Neural progenitor cell (in vitro differentiated cells): ENCODE results near the gene PPTC7. TPM values are rescaled to one million over a fixed set of nuclear protein-coding genes. Genes with fewer than 3 reads are reported as not detected.
"Not testable (repeated sequence)": the region's sequence is repeated elsewhere in the genome, so short reads cannot be mapped to it uniquely, and the experiment has no call there.

Source experiments
- DNase-seq: peaks from one replicate; pipeline ENCODE4 v3.0.0-alpha.2; 2016; ENCODE audit warnings: low spot score
- H2AFZ ChIP-seq: fragments of 200-600 bp; sonication (generic); replicated peaks from 2 replicates; pipeline ENCODE4 v1.6.1; 2016; ENCODE audit warnings: antibody characterized with exemption
- H3F3A ChIP-seq: fragments of 200-600 bp; sonication (generic); 2 replicates; pipeline ENCODE4 v1.6.1; 2016; ENCODE audit warnings: antibody characterized with exemption, low read depth
- H3K27ac ChIP-seq: fragments of 200-600 bp; sonication (generic); 2 replicates; pipeline ENCODE4 v1.5.1; 2016; ENCODE audit warnings: mild to moderate bottlenecking
- H3K27me3 ChIP-seq: fragments of 200-600 bp; sonication (generic); 2 replicates; pipeline ENCODE4 v1.6.1; 2016; ENCODE audit warnings: mild to moderate bottlenecking, moderate library complexity
- H3K36me3 ChIP-seq: fragments of 200-600 bp; sonication (generic); 2 replicates; pipeline ENCODE4 v1.5.1; 2016
- H3K4me1 ChIP-seq: fragments of 200-600 bp; sonication (generic); 2 replicates; pipeline ENCODE4 v1.6.1; 2016; ENCODE audit warnings: mixed run types
- H3K4me2 ChIP-seq: fragments of 200-600 bp; sonication (generic); 2 replicates; pipeline ENCODE4 v1.6.1; 2016
- H3K4me3 ChIP-seq: fragments of 200-600 bp; sonication (generic); 2 replicates; pipeline ENCODE4 v1.5.1; 2016
- H3K79me2 ChIP-seq: fragments of 200-600 bp; sonication (generic); 2 replicates; pipeline ENCODE4 v1.6.1; 2016; ENCODE audit warnings: low read depth
- H3K9ac ChIP-seq: fragments of 200-600 bp; sonication (generic); 2 replicates; pipeline ENCODE4 v1.6.1; 2016
- H3K9me3 ChIP-seq: fragments of 200-600 bp; sonication (generic); 2 replicates; pipeline ENCODE4 v1.5.1; 2016; ENCODE audit warnings: low read depth
- H4K20me1 ChIP-seq: fragments of 200-600 bp; sonication (generic); 2 replicates; pipeline ENCODE4 v1.6.1; 2016; ENCODE audit warnings: low read depth
- H3K27ac Mint-ChIP-seq: 3 replicates; pipeline ENCODE4 v1.8.0; 2021; ENCODE audit warnings: mixed read lengths
- H3K27me3 Mint-ChIP-seq: 2 replicates; pipeline ENCODE4 v1.8.0; 2022; ENCODE audit warnings: low read depth, mild to moderate bottlenecking, inconsistent platforms, moderate library complexity, mixed read lengths; ENCODE audit not compliant: insufficient read depth
- H3K36me3 Mint-ChIP-seq: 3 replicates; pipeline ENCODE4 v1.8.0; 2021; ENCODE audit warnings: mixed read lengths
- H3K4me1 Mint-ChIP-seq: 3 replicates; pipeline ENCODE4 v1.8.0; 2021; ENCODE audit warnings: mixed read lengths
- H3K4me3 Mint-ChIP-seq: 3 replicates; pipeline ENCODE4 v1.8.0; 2021; ENCODE audit warnings: mild to moderate bottlenecking, moderate library complexity, mixed read lengths
- H3K9me3 Mint-ChIP-seq: 3 replicates; pipeline ENCODE4 v1.8.0; 2020; ENCODE audit warnings: mixed read lengths
- EZH2 ChIP-seq: fragments of 200-600 bp; sonication (generic); IDR thresholded peaks from 2 replicates; pipeline ENCODE4 v1.6.1; 2017; ENCODE audit warnings: antibody characterized with exemption, mild to moderate bottlenecking, moderate library complexity
- EZH2phosphoT487 ChIP-seq: fragments of 200-600 bp; sonication (generic); IDR thresholded peaks from 2 replicates; pipeline ENCODE4 v1.6.1; 2017; ENCODE audit warnings: antibody characterized with exemption
- total RNA-seq: library from RNA; depleted of rRNA; stranded (reverse); fragments of >200 nt; gene quantifications from 2 replicates; pipeline ENCODE4 v1.2.3, GENCODE V29; 2015; ENCODE audit warnings: low replicate concordance
- TF ChIP-seq, protein P1 (sequence below): fragments of 200-600 bp; sonication (generic); IDR thresholded peaks from 2 replicates; pipeline ENCODE4 v1.5.1; 2017; ENCODE audit warnings: antibody characterized with exemption, mild to moderate bottlenecking

PPTC7 gene
- total RNA-seq, 1 donor from 2014 or later = 11.2 TPM

DNA sequence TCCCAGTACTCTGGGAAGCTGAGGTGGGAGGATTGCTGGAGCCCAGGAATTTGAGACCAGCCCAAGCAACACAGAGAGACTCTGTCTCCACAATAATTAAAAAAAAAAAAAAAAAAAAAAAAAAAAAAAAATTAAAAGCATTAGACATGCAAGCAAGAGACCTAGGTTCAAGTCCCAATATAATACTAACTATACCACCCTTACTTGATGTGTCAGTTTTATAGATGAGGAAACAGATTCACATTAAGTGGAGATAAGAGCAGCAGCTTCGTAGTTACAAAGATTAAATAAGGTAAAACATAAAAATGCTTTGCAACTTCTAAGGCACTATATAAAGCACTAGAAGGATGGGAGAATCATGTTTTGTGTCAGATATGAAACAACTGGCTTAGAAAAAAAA lies 9.1 kb downstream of the PPTC7 start:
- DNase-seq = no peak
- Histone ChIP-seq H3K9me3 (no peaks in the 10 kb centered on the region), H3K9ac (no peak overlapping the region), H3K4me3 (no peak overlapping the region), H3K79me2 (peaks cover 84% of the 10 kb centered on the region), H3K27ac (no peak overlapping the region), H3K27me3 (no peaks in the 10 kb centered on the region), H3F3A (no peaks in the 10 kb centered on the region), H2AFZ (no peak overlapping the region), H3K36me3 (peaks cover 4% of the 10 kb centered on the region), H3K4me2 (no peak overlapping the region), H3K4me1 (no peaks in the 10 kb centered on the region), H4K20me1 (peaks cover 16% of the 10 kb centered on the region)
- Mint-ChIP-seq H3K27me3 (no peaks in the 10 kb centered on the region), H3K36me3 (peaks cover 12% of the 10 kb centered on the region), H3K27ac (no peak overlapping the region), H3K4me1 (no peaks in the 10 kb centered on the region), H3K4me3 (no peak overlapping the region), H3K9me3 (peaks cover 26% of the 10 kb centered on the region)
- TF ChIP-seq EZH2phosphoT487 (no peak), EZH2 (no peak)
- TF ChIP-seq, protein P1, sequence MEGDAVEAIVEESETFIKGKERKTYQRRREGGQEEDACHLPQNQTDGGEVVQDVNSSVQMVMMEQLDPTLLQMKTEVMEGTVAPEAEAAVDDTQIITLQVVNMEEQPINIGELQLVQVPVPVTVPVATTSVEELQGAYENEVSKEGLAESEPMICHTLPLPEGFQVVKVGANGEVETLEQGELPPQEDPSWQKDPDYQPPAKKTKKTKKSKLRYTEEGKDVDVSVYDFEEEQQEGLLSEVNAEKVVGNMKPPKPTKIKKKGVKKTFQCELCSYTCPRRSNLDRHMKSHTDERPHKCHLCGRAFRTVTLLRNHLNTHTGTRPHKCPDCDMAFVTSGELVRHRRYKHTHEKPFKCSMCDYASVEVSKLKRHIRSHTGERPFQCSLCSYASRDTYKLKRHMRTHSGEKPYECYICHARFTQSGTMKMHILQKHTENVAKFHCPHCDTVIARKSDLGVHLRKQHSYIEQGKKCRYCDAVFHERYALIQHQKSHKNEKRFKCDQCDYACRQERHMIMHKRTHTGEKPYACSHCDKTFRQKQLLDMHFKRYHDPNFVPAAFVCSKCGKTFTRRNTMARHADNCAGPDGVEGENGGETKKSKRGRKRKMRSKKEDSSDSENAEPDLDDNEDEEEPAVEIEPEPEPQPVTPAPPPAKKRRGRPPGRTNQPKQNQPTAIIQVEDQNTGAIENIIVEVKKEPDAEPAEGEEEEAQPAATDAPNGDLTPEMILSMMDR = no peak

DNA sequence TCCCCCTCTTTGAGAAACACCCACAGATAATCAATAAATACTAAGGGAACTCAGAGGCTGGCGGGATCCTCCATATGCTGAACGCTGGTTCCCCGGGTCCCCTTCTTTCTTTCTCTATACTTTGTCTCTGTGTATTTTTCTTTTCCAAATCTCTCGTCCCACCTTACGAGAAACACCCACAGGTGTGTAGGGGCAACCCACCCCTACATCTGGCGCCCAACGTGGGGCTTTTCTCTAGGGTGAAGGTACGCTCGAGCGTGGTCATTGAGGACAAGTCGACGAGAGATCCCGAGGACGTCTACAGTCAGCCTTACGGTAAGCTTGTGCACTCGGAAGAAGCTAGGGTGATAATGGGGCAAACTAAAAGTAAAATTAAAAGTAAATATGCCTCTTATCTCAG lies 12.3 kb downstream of the PPTC7 start:
- not testable (repeated sequence) for H3K27ac Mint-ChIP-seq, H3K4me2 ChIP-seq, H3K9ac ChIP-seq, H3K4me3 ChIP-seq, H3K4me1 Mint-ChIP-seq, H3K9me3 ChIP-seq, H3K4me3 Mint-ChIP-seq, H3K27me3 ChIP-seq, H2AFZ ChIP-seq, DNase-seq, H3K36me3 ChIP-seq, H3F3A ChIP-seq, H3K27me3 Mint-ChIP-seq, H3K27ac ChIP-seq, H3K4me1 ChIP-seq
- H3K36me3 Mint-ChIP-seq = peaks cover 13% of the 10 kb centered on the region
- Histone ChIP-seq H4K20me1 (peaks cover 11% of the 10 kb centered on the region), H3K79me2 (peaks cover 79% of the 10 kb centered on the region)
- H3K9me3 Mint-ChIP-seq = peaks cover 36% of the 10 kb centered on the region

DNA sequence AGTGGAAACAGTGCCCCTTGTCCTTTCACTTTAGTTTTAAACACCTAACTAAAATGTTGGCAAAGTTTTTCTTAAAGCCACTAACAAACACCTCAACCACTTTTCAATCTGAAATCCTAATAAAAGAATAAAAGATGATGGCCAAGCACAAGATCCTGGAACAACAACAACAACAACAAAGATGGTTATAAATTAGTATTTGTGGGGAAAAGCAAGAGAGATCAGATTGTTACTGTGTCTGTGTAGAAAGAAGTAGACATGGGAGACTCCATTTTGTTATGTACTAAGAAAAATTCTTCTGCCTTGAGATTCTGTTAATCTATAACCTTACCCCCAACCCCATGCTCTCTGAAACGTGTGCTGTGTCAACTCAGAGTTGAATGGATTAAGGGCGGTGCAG lies 13.3 kb downstream of the PPTC7 start:
- H3K27ac Mint-ChIP-seq, H3K9ac ChIP-seq, H3K27me3 Mint-ChIP-seq, H3K27ac ChIP-seq, H3K4me3 Mint-ChIP-seq, H3K27me3 ChIP-seq, H3F3A ChIP-seq, H2AFZ ChIP-seq, H3K4me1 ChIP-seq, H3K4me2 ChIP-seq, H4K20me1 ChIP-seq, H3K4me3 ChIP-seq, H3K9me3 ChIP-seq, H3K36me3 ChIP-seq, H3K4me1 Mint-ChIP-seq, DNase-seq: not testable (repeated sequence)
- Mint-ChIP-seq H3K9me3 (peaks cover 36% of the 10 kb centered on the region), H3K36me3 (peaks cover 13% of the 10 kb centered on the region)
- peaks cover 79% of the 10 kb centered on the region for H3K79me2 ChIP-seq

DNA sequence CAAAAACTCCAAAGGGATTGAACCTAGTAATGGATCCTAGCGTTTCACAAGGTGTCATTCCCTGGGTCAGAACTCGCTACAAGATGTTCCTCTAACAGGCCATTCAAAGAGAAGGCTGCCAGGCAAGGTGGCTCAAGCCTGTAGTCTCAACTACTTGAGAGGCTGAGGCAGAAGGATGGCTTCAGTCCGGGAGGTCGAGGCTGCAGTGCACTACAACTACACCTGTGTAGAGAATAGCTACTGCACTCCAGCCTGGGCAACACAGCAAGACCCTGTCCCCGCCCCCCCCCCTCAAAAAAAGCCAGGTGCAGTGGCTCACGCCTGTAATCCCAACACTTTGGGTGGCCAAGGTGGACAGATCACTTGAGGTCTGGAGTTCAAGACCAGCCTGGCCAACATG lies 14.4 kb downstream of the PPTC7 start:
- H3K9me3 ChIP-seq = no peaks in the 10 kb centered on the region
- peaks cover 13% of the 10 kb centered on the region for H3K36me3 Mint-ChIP-seq
- H3K4me3 Mint-ChIP-seq = no peak overlapping the region
- no peaks in the 10 kb centered on the region for H3K27me3 Mint-ChIP-seq
- H3K4me2 ChIP-seq = no peak overlapping the region
- TF ChIP-seq EZH2phosphoT487 = no peak
- TF ChIP-seq EZH2 = no peak
- TF ChIP-seq, protein P1 = no peak
- no peaks in the 10 kb centered on the region for H3F3A ChIP-seq
- H3K4me3 ChIP-seq = no peak overlapping the region
- no peak overlapping the region for H2AFZ ChIP-seq
- peaks cover 69% of the 10 kb centered on the region for H3K79me2 ChIP-seq
- H3K4me1 ChIP-seq = peaks cover 10% of the 10 kb centered on the region
- H3K4me1 Mint-ChIP-seq = peaks cover 2% of the 10 kb centered on the region
- no peak overlapping the region for H3K9ac ChIP-seq
- H3K27ac Mint-ChIP-seq = no peak overlapping the region
- H3K27me3 ChIP-seq = no peaks in the 10 kb centered on the region
- peaks cover 4% of the 10 kb centered on the region for H3K36me3 ChIP-seq
- no peak overlapping the region for H3K27ac ChIP-seq
- peaks cover 9% of the 10 kb centered on the region for H4K20me1 ChIP-seq
- no peak for DNase-seq
- H3K9me3 Mint-ChIP-seq = peaks cover 36% of the 10 kb centered on the region
